Esophagus muscularis mucosa (tissue), 3 donors: ENCODE data around the gene SFTPA2.
"Not testable (repeated sequence)": the region's sequence is repeated elsewhere in the genome, so short reads cannot be mapped to it uniquely, and the experiment has no call there.

Experiments used
- CTCF ChIP-seq, 3 experiments: fragments of 200-600 bp in 2 of 3; fragments of 450-650 bp in 1 of 3; sonication (generic) in 2 of 3; IDR thresholded peaks; one replicate each; pipeline ENCODE4 v1.5.1; 2017 to 2019; ENCODE audit warnings: antibody characterized with exemption in 3 of 3, mild to moderate bottlenecking in 2 of 3, moderate library complexity in 1 of 3
- POLR2A ChIP-seq: fragments of 450-650 bp; IDR thresholded peaks from one replicate; pipeline ENCODE4 v1.6.1; 2017; ENCODE audit warnings: antibody characterized with exemption, moderate library complexity, mild to moderate bottlenecking, low read depth
- POLR2AphosphoS5 ChIP-seq, 2 donors: sonication (generic); formaldehyde crosslinking; IDR thresholded peaks; one replicate each; pipeline ENCODE4 v1.6.1; 2017; ENCODE audit warnings: antibody characterized with exemption in 2 of 2

DNA sequence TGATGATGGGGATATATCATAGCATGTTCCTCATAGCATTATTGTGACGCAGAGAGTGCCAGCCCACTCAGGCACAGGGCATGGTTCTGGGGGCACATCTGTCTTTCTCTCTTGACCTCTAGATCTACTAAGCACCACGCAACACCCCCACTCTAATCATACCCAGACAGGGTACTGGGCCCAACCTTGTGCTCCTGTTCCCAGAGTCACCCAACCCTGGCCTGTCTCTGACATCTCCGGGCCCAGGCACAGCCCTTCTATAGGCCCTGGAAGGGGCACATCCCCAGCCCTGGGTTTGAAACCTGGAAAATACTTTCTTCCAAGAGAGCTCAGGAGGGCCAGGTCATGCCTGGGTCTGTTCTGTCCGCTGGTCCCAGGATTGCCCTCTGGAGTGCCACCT is 37.7 kb downstream of the SFTPA2 start:
- TF ChIP-seq POLR2A; CTCF (IDR thresholded peaks at IDR 0.05); POLR2AphosphoS5 (IDR thresholded peaks at IDR 0.05): not testable (repeated sequence)
